OCI-LY3 (cell line): Measurements from ENCODE around the gene ITM2C.

Experiments used
- H2AFZ ChIP-seq: fragments of 200-600, 300-600 bp; shearing (Covaris generic); 2 replicates; pipeline ENCODE4 v1.6.0; 2014; ENCODE audit warnings: antibody characterized with exemption, low read depth, low read length
- H3K27ac ChIP-seq: fragments of 200-600, 300-600 bp; sonication (generic); 2 replicates; pipeline ENCODE4 v1.5.1; 2014; ENCODE audit warnings: mild to moderate bottlenecking, low read length, moderate library complexity, mixed read lengths
- H3K27me3 ChIP-seq: fragments of 200-600, 300-600 bp; sonication (generic); 2 replicates; pipeline ENCODE4 v1.6.1; 2014; ENCODE audit warnings: low read depth, low read length, mixed read lengths
- H3K36me3 ChIP-seq: fragments of 200-600, 300-600 bp; sonication (generic); replicated peaks from 2 replicates; pipeline ENCODE3; 2014; ENCODE audit warnings: low read depth, low read length, mixed read lengths
- H3K4me1 ChIP-seq: fragments of 300-600, 200-600 bp; sonication (generic); 2 replicates; pipeline ENCODE4 v1.6.1; 2014; ENCODE audit warnings: low read length, mixed read lengths
- H3K4me2 ChIP-seq: fragments of 200-600, 300-600 bp; sonication (generic); 2 replicates; pipeline ENCODE4 v1.6.1; 2014; ENCODE audit warnings: low read length, mixed read lengths
- H3K4me3 ChIP-seq: fragments of 300-600, 200-600 bp; sonication (generic); 2 replicates; pipeline ENCODE4 v1.5.1; 2014; ENCODE audit warnings: antibody characterized with exemption, mild to moderate bottlenecking, low read length, moderate library complexity
- H3K79me2 ChIP-seq: fragments of 300-600, 200-600 bp; shearing (Covaris generic); 2 replicates; pipeline ENCODE4 v1.6.1; 2014; ENCODE audit warnings: mild to moderate bottlenecking, low read length, mixed read lengths
- H3K9ac ChIP-seq: fragments of 300-600, 200-600 bp; shearing (Covaris generic); 2 replicates; pipeline ENCODE4 v1.6.0; 2014; ENCODE audit warnings: mild to moderate bottlenecking, low read length, moderate library complexity
- H3K9me3 ChIP-seq: fragments of 200-600, 300-600 bp; shearing (Covaris generic); 2 replicates; pipeline ENCODE4 v1.6.1; 2014; ENCODE audit warnings: low read length, mixed read lengths; ENCODE audit not compliant: insufficient read depth
- H4K20me1 ChIP-seq: fragments of 200-600, 300-600 bp; sonication (generic); 2 replicates; pipeline ENCODE4 v1.6.1; 2016; ENCODE audit warnings: low read length, mixed read lengths; ENCODE audit not compliant: insufficient read depth
- CTCF ChIP-seq: fragments of 200-600, 300-600 bp; sonication (generic); IDR thresholded peaks from 2 replicates; pipeline ENCODE4 v1.5.1; 2014; ENCODE audit warnings: antibody characterized with exemption, low read length, low read depth
- EZH2phosphoT487 ChIP-seq: fragments of 200-600 bp; shearing (Covaris generic); IDR thresholded peaks from 2 replicates; pipeline ENCODE4 v1.6.1; 2018; ENCODE audit warnings: antibody characterized with exemption, mixed run types, low read depth

Gene ITM2C

GRCh38 chr2:230825354-230825753 lies 39.4 kb upstream of the ITM2C start:
- no peaks in the 10 kb centered on the region for H3K79me2 ChIP-seq
- no peaks in the 10 kb centered on the region for H3K9me3 ChIP-seq
- no peak overlapping the region for H2AFZ ChIP-seq
- H3K27ac ChIP-seq, result no peak overlapping the region
- H4K20me1 ChIP-seq, result no peaks in the 10 kb centered on the region
- no peak overlapping the region for H3K4me2 ChIP-seq
- H3K27me3 ChIP-seq, result no peaks in the 10 kb centered on the region
- peaks cover 3% of the 10 kb centered on the region; the same call in 1 of the 2 replicates for H3K4me1 ChIP-seq
- H3K4me3 ChIP-seq, result no peak overlapping the region
- no peak overlapping the region for H3K9ac ChIP-seq
- no peak for TF ChIP-seq CTCF
- no peak for TF ChIP-seq EZH2phosphoT487
- H3K36me3 ChIP-seq, result no peaks in the 10 kb centered on the region

DNA sequence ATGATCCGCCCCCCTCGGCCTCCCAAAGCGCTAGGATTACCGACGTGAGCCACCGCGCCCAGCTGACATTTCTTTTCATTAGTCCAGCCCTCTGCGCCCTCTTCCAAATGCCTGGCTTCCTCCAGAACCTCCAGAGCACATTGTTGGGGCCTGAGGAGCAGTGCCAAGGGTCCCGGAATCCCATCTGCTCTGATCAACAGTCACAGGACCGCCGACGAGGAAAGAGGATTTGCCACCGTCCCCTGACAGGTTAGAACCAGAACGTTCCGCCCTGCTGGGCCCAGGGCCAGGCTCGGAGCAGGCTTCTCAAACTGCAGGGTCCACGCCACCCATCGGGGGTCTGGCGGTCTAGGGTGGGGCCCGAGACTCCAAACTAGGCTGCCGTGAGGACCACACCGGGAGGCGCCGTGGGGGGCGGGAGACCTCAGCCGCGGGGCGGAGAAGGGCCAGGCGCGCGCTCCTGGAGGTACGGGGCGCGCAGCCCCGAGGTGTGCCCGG lies 36.9 kb upstream of the ITM2C start:
- TF ChIP-seq EZH2phosphoT487, result no peak
- TF ChIP-seq CTCF, result no peak
- H3K36me3 ChIP-seq, result no peaks in the 10 kb centered on the region
- H3K4me1 ChIP-seq, result peaks cover 3% of the 10 kb centered on the region; the same call in 1 of the 2 replicates
- no peak overlapping the region for H2AFZ ChIP-seq
- no peaks in the 10 kb centered on the region for H3K27me3 ChIP-seq
- H3K79me2 ChIP-seq, result no peaks in the 10 kb centered on the region
- no peak overlapping the region for H3K9ac ChIP-seq
- no peaks in the 10 kb centered on the region for H3K9me3 ChIP-seq
- no peak overlapping the region for H3K4me3 ChIP-seq
- no peak overlapping the region for H3K27ac ChIP-seq
- no peaks in the 10 kb centered on the region for H4K20me1 ChIP-seq
- no peak overlapping the region for H3K4me2 ChIP-seq

GRCh38 chr2:230828272-230828961 lies 36.3 kb upstream of the ITM2C start:
- Histone ChIP-seq H3K4me3 (no peak overlapping the region), H3K36me3 (no peaks in the 10 kb centered on the region), H3K79me2 (no peaks in the 10 kb centered on the region), H3K4me2 (no peak overlapping the region), H3K27ac (no peak overlapping the region), H4K20me1 (no peaks in the 10 kb centered on the region), H2AFZ (no peak overlapping the region), H3K27me3 (no peaks in the 10 kb centered on the region), H3K4me1 (peaks cover 3% of the 10 kb centered on the region; the same call in 1 of the 2 replicates), H3K9me3 (no peaks in the 10 kb centered on the region), H3K9ac (no peak overlapping the region)
- TF ChIP-seq EZH2phosphoT487, result no peak

GRCh38 chr2:230829293-230829692 lies 35.4 kb upstream of the ITM2C start:
- Histone ChIP-seq H3K79me2 (no peaks in the 10 kb centered on the region), H3K9me3 (no peaks in the 10 kb centered on the region), H4K20me1 (no peaks in the 10 kb centered on the region), H3K9ac (no peak overlapping the region), H3K4me1 (peaks cover 1% of the 10 kb centered on the region; the same call in 1 of the 2 replicates), H3K36me3 (no peaks in the 10 kb centered on the region), H2AFZ (no peak overlapping the region), H3K27me3 (no peaks in the 10 kb centered on the region), H3K4me3 (no peak overlapping the region), H3K27ac (no peak overlapping the region), H3K4me2 (no peak overlapping the region)
- no peak for TF ChIP-seq EZH2phosphoT487
- no peak for TF ChIP-seq CTCF
